H9 (cell line): ENCODE data around the gene EHD4. TPM values are rescaled to one million over a fixed set of nuclear protein-coding genes. Genes with fewer than 3 reads are reported as not detected.

Experiments used
- DNase-seq: peaks from one replicate; pipeline ENCODE4 v3.0.0-alpha.2; 2017
- H2AFZ ChIP-seq: one replicate; pipeline ENCODE4 v1.6.1; 2013; ENCODE audit warnings: mild to moderate bottlenecking, low read length, control low read depth, moderate library complexity
- H2AK5ac ChIP-seq: 2 replicates; pipeline ENCODE4 v1.6.1; 2013; ENCODE audit warnings: low read length, control low read depth, mixed read lengths; ENCODE audit not compliant: insufficient read length
- H2BK120ac ChIP-seq: one replicate; pipeline ENCODE4 v1.6.1; 2013; ENCODE audit warnings: low read depth, mild to moderate bottlenecking, low read length, control low read depth, inconsistent platforms; ENCODE audit not compliant: poor library complexity, severe bottlenecking
- H2BK12ac ChIP-seq: 2 replicates; pipeline ENCODE4 v1.6.1; 2013; ENCODE audit warnings: low read length, control low read depth, mixed read lengths, low read depth; ENCODE audit not compliant: insufficient read length
- H2BK15ac ChIP-seq: 2 replicates; pipeline ENCODE4 v1.6.1; 2013; ENCODE audit warnings: low read depth, low read length, control low read depth
- H2BK20ac ChIP-seq: one replicate; pipeline ENCODE4 v1.6.1; 2013; ENCODE audit warnings: low read depth, mild to moderate bottlenecking, low read length, control low read depth, inconsistent platforms; ENCODE audit not compliant: poor library complexity, severe bottlenecking
- H2BK5ac ChIP-seq: 2 replicates; pipeline ENCODE4 v1.6.1; 2013; ENCODE audit warnings: low read length, control low read depth, mixed read lengths; ENCODE audit not compliant: insufficient read length
- H3K14ac ChIP-seq: 2 replicates; pipeline ENCODE4 v1.6.1; 2013; ENCODE audit warnings: low read length, control low read depth; ENCODE audit not compliant: insufficient read depth
- H3K18ac ChIP-seq: 2 replicates; pipeline ENCODE4 v1.6.1; 2013; ENCODE audit warnings: low read depth, mild to moderate bottlenecking, mixed read lengths, low read length, control low read depth; ENCODE audit not compliant: insufficient read length
- H3K23ac ChIP-seq: 2 replicates; pipeline ENCODE4 v1.6.1; 2013; ENCODE audit warnings: low read length, control low read depth, mixed read lengths, low read depth; ENCODE audit not compliant: insufficient read length
- H3K23me2 ChIP-seq: 2 replicates; pipeline ENCODE4 v1.6.1; 2013; ENCODE audit warnings: low read depth, mild to moderate bottlenecking, mixed read lengths, low read length, control low read depth; ENCODE audit not compliant: insufficient read length, poor library complexity, severe bottlenecking
- H3K27ac ChIP-seq: 2 replicates; pipeline ENCODE4 v1.5.1; 2013; ENCODE audit warnings: low read length, control low read depth, mixed read lengths, low read depth; ENCODE audit not compliant: insufficient read length
- H3K27me3 ChIP-seq: 2 replicates; pipeline ENCODE4 v1.6.1; 2013; ENCODE audit warnings: low read length, control low read depth, inconsistent platforms; ENCODE audit not compliant: insufficient read depth
- H3K4ac ChIP-seq: 2 replicates; pipeline ENCODE4 v1.6.1; 2013; ENCODE audit warnings: low read depth, mild to moderate bottlenecking, control low read depth, inconsistent platforms, low read length, moderate library complexity
- H3K4me1 ChIP-seq: 2 replicates; pipeline ENCODE4 v1.6.1; 2013; ENCODE audit warnings: low read length, control low read depth, inconsistent platforms; ENCODE audit not compliant: insufficient read depth
- H3K4me2 ChIP-seq: 2 replicates; pipeline ENCODE4 v1.6.1; 2013; ENCODE audit warnings: low read length, control low read depth, mixed read lengths; ENCODE audit not compliant: insufficient read length, insufficient read depth
- H3K56ac ChIP-seq: 2 replicates; pipeline ENCODE4 v1.6.1; 2013; ENCODE audit warnings: low read depth, mild to moderate bottlenecking, mixed read lengths, low read length, control low read depth; ENCODE audit not compliant: insufficient read length
- H3K79me1 ChIP-seq: 2 replicates; pipeline ENCODE4 v1.6.1; 2013; ENCODE audit warnings: low read depth, mild to moderate bottlenecking, moderate library complexity, low read length, control low read depth, inconsistent platforms; ENCODE audit not compliant: insufficient read depth, poor library complexity, severe bottlenecking
- H3K79me2 ChIP-seq: 2 replicates; pipeline ENCODE4 v1.6.1; 2013; ENCODE audit warnings: low read length, control low read depth, inconsistent platforms; ENCODE audit not compliant: insufficient read depth
- H3K9ac ChIP-seq: 2 replicates; pipeline ENCODE4 v1.6.1; 2013; ENCODE audit warnings: low read length, control low read depth, mixed read lengths; ENCODE audit not compliant: insufficient read length; ENCODE audit errors: extremely low read depth
- H3K9me3 ChIP-seq: one replicate; pipeline ENCODE4 v1.6.1; 2013; ENCODE audit warnings: low read depth, low read length, inconsistent platforms; ENCODE audit not compliant: control insufficient read depth
- H3T11ph ChIP-seq: one replicate; pipeline ENCODE4 v1.6.1; 2013; ENCODE audit warnings: mild to moderate bottlenecking, low read length, control low read depth, inconsistent platforms
- H4K20me1 ChIP-seq: one replicate; pipeline ENCODE4 v1.6.1; 2013; ENCODE audit not compliant: control insufficient read depth, insufficient read length, insufficient read depth
- H4K5ac ChIP-seq: 2 replicates; pipeline ENCODE4 v1.6.1; 2013; ENCODE audit warnings: low read depth, mild to moderate bottlenecking, mixed read lengths, low read length, control low read depth; ENCODE audit not compliant: insufficient read length
- H4K8ac ChIP-seq: replicated peaks from 2 replicates; pipeline ENCODE4 v1.6.1; 2013; ENCODE audit warnings: low read length, control low read depth, mixed read lengths, low read depth; ENCODE audit not compliant: insufficient read length
- H4K91ac ChIP-seq: 2 replicates; pipeline ENCODE4 v1.6.1; 2013; ENCODE audit warnings: low read depth, mild to moderate bottlenecking, moderate library complexity, mixed read lengths, low read length, control low read depth; ENCODE audit not compliant: insufficient read length
- H3K27ac Mint-ChIP-seq, 3 experiments: 2 replicates in 2 of 3; 3 replicates in 1 of 3; pipeline ENCODE4 v1.8.0; 2020 to 2021; ENCODE audit warnings: mixed read lengths in 3 of 3, mild to moderate bottlenecking in 1 of 3, moderate library complexity in 1 of 3
- H3K27me3 Mint-ChIP-seq: 2 replicates; pipeline ENCODE4 v1.8.0; 2021; ENCODE audit warnings: low read depth, mild to moderate bottlenecking, moderate library complexity, mixed read lengths
- H3K36me3 Mint-ChIP-seq, 3 experiments: 2 replicates in 2 of 3; 3 replicates in 1 of 3; pipeline ENCODE4 v1.8.0; 2020 to 2021; ENCODE audit warnings: low read depth in 3 of 3, mixed read lengths in 3 of 3; ENCODE audit not compliant: insufficient read depth in 1 of 3
- H3K4me1 Mint-ChIP-seq, 2 experiments: 2 replicates each; pipeline ENCODE4 v1.8.0; 2020; ENCODE audit warnings: mixed read lengths in 2 of 2
- H3K4me3 Mint-ChIP-seq, 2 experiments: 2 replicates in 1 of 2; 3 replicates in 1 of 2; pipeline ENCODE4 v1.8.0; 2020 to 2021; ENCODE audit warnings: mild to moderate bottlenecking in 2 of 2, mixed read lengths in 2 of 2, moderate library complexity in 1 of 2
- H3K9me3 Mint-ChIP-seq, 2 experiments: 2 replicates in 1 of 2; 3 replicates in 1 of 2; pipeline ENCODE4 v1.8.0; 2020; ENCODE audit warnings: mild to moderate bottlenecking in 2 of 2, mixed read lengths in 2 of 2, moderate library complexity in 1 of 2
- CTCF ChIP-seq: fragments of 200-600 bp; sonication (generic); conservative IDR thresholded peaks from 3 replicates; pipeline ENCODE4 v1.8.0; 2021; ENCODE audit warnings: antibody characterized with exemption, mild to moderate bottlenecking
- WGBS: extraction: QIAGEN DNeasy Blood & Tissue Kit; methylation state at CpG from one replicate; pipeline ENCODE4 v1.1.7; 2013; ENCODE audit warnings: missing lambda C conversion rate, low lambda C conversion rate, mixed read lengths; ENCODE audit not compliant: insufficient read length; ENCODE audit errors: extremely low coverage; 5-methylcytosine and 5-hydroxymethylcytosine counted together
- total RNA-seq: library from RNA; stranded (reverse); gene quantifications from 2 replicates; pipeline ENCODE4 v1.2.1, GENCODE V29; 2021

The EHD4 gene
- total RNA-seq, 1 experiment from 2014 or later, result 22.9 TPM

- Histone ChIP-seq H4K8ac (no peak overlapping the region), H3K14ac (peak overlapping the region; percentile 98), H3K56ac (no peak overlapping the region), H3K9me3 (no peaks in the 10 kb centered on the region), H3T11ph (no peak overlapping the region), H3K79me1 (no peaks in the 10 kb centered on the region), H2BK12ac (no peak overlapping the region), H3K9ac (peak overlapping the region; percentile 85), H4K5ac (no peak overlapping the region), H2AFZ (no peak overlapping the region), H3K23me2 (peaks cover 4% of the 10 kb centered on the region), H3K4me2 (peak overlapping the region; percentile 69), H2BK120ac (no peak overlapping the region), H3K4me1 (peaks cover 7% of the 10 kb centered on the region), H2AK5ac (no peak overlapping the region), H2BK5ac (no peak overlapping the region), H4K91ac (no peak overlapping the region), H3K23ac (no peak overlapping the region), H4K20me1 (no peaks in the 10 kb centered on the region), H3K4ac (no peak overlapping the region), H3K27ac (no peak overlapping the region), H2BK15ac (no peak overlapping the region), H3K79me2 (peaks cover 11% of the 10 kb centered on the region; the same call in 1 of the 2 replicates), H2BK20ac (no peak overlapping the region), H3K27me3 (no peaks in the 10 kb centered on the region), H3K18ac (peak overlapping the region; percentile 94)
- H3K4me1 Mint-ChIP-seq, result peaks cover 33 to 41% of the 10 kb centered on the region in 2 experiments
- peaks cover 0 to 1% (median 0%) of the 10 kb centered on the region in 3 experiments; a peak in 3 of 7 replicates for H3K36me3 Mint-ChIP-seq
- H3K4me3 Mint-ChIP-seq, result peak overlapping the region; percentile 91 to 94
- H3K27ac Mint-ChIP-seq, result peak overlapping the region; percentile 75 to 89 (median 87)
- DNase-seq, result no peak
- no peak for TF ChIP-seq CTCF
- no peaks in the 10 kb centered on the region for H3K9me3 Mint-ChIP-seq
- H3K27me3 Mint-ChIP-seq, result no peaks in the 10 kb centered on the region
- no CpG with 5 or more reads among the region's 46 CpGs for WGBS
Measured at GRCh38 chr15:41971895-41972252, 483 bp downstream of the EHD4 start.
